Hematopoietic multipotent progenitor cell treated with erythropoietin and hydrocortisone succinate and interleukin-3 and kit ligand, for 4 days (in vitro differentiated cells): ENCODE measurements around the gene CENPC.

Experiments
- DNase-seq: peaks from one replicate; pipeline ENCODE4 v3.0.0-alpha.2; 2015

Gene CENPC, protein sequence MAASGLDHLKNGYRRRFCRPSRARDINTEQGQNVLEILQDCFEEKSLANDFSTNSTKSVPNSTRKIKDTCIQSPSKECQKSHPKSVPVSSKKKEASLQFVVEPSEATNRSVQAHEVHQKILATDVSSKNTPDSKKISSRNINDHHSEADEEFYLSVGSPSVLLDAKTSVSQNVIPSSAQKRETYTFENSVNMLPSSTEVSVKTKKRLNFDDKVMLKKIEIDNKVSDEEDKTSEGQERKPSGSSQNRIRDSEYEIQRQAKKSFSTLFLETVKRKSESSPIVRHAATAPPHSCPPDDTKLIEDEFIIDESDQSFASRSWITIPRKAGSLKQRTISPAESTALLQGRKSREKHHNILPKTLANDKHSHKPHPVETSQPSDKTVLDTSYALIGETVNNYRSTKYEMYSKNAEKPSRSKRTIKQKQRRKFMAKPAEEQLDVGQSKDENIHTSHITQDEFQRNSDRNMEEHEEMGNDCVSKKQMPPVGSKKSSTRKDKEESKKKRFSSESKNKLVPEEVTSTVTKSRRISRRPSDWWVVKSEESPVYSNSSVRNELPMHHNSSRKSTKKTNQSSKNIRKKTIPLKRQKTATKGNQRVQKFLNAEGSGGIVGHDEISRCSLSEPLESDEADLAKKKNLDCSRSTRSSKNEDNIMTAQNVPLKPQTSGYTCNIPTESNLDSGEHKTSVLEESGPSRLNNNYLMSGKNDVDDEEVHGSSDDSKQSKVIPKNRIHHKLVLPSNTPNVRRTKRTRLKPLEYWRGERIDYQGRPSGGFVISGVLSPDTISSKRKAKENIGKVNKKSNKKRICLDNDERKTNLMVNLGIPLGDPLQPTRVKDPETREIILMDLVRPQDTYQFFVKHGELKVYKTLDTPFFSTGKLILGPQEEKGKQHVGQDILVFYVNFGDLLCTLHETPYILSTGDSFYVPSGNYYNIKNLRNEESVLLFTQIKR

DNA sequence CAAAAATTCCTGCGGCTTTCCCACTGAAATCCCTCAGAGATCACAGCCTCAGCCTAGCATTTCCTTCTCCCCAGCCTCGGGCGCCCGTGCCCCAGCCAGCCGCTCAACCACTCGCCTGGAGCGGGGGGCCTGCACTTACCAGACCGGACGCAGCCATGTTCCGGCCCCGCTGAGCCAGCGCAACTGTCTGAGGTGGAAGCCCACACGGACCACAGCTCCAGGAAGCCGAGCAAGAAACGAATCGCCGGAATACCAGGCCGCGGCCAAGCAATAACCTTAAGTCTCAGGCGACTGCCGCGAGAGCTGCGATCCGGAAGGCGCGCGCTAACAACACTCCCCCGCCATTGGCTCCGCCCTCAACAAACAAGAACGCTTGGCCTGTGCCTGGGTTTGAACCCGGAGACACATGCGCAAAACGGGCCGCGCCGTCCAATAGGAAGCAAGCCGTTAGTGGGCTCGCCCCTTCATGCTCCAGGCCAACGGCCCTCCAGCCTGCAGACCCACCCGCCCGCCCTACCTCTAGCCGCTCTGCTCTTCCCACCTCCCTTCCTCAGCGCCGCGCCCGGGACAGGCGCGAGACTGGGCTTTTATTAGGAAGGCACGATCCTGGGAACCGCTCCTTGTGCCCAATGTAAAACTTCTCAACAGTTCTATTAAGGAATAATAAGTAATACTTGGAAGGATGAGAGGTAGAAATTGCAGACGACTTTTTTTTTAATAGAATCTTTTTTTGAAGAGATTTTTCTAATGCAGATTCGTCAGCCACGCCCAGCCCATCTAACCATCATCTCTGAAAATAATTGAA lies at the start of gene CENPC:
CENPC (minus strand) TSS at position 305 of the 805 bp plus-strand sequence; CDS start at position 157, 148 bp downstream.
- peak; percentile 99 for DNase-seq

DNA sequence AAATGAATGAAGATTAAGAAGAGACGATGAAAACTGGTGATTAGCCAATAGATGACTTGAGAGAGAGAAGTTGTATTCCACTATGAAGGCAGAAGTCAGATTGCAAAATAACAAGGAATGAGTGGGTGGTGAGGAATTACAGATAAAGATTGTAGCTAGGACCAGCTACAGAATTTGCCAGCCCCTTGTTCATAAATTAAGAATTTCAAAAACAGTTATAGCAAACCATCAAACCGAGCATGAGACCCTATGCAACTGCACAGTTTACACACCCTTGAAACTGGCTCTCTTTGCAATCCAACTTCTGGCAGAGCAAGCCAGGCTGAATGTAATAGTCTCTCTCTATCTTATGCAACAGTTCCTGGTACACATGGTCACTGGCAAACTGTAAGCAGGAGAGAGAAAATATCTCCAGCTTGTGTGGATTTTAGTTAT lies 48.5 kb upstream of the CENPC start:
- DNase-seq = peak; percentile 33

DNA sequence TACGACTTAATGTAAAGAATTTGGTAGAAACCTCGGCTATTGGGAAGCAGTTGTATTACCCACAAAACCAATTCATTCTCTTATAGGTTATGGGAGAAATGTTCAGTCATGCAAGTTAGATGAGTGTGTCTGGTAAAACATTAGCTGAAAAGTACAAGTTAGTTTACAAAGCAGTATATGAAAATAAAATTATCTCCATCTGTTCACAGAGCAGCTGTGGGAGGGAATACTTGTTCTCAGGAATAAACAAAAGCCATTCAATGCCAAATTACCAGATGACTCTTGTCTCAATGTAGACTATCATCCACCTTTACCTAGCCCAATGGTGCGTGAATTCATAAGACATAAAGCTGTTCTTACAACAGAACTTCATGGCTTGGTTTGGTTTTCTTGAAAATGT lies 41.9 kb upstream of the CENPC start:
- DNase-seq = no peak

DNA sequence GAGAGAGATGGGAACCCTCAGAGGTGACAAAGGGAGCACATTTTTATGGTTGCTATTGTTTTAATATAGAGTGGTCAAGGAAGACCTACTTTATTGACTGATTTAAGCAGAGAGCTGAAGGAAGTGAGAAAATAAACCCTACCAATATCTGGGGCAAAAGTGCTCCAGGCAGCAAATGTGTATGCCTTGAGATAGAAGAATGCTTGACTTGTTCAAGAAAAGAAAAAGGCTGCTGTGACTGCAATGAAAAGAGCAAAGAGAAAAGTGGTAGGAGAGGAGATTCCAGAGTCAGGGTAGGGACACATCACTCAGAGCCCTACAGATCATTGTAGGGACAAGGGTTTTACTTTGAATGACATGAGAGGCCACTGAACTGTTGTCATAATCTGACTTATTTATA lies 39.2 kb upstream of the CENPC start:
- DNase-seq = no peak

DNA sequence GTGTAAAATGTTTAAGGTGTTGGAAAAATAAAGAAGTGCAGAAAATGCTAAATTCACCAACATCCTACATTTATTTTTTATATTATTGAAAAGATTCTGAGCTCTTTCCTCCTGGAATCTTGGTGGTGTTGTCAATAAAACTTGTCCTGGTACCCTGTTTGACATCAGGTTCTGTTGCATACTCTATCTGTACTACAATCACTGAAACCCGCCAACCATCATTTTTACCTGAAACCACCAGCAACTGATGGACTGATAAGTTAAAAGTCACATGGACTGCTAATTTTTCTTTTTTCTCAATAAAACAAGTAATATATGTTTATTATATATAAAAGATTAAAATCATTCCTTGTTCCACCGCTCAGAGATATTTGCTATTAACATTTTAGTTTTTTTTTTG lies 36.6 kb upstream of the CENPC start:
- DNase-seq = no peak

DNA sequence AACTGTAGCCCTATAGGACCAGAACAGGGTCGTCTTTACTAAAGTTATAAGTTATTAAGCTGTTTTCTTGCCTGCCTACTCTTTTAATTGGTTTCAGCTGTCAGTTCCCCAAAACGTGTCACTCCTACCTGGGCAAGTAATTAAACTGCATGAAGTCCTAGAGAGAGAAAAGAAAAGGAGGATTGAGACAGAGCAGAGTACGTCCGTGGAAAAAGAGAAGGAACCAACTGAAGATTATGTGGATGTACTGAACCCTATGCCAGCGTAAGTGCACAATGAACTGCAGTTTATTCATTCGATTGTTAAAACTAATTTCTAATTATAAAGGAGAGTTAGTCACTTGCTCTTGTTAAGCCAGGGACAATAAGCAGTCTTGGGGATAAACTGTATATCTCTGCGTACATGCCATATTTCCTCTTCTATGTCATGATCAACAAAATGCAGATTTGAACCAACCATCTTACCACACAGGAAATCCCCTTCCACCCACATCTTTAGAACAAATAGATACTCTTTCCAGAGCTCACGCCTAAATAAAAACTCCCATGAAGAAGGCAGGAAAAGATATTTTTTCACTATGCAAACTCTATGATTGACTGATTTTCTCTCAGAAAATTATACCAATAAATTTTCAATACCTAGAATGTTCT lies 36.0 kb upstream of the CENPC start:
- peak; percentile 72 for DNase-seq

DNA sequence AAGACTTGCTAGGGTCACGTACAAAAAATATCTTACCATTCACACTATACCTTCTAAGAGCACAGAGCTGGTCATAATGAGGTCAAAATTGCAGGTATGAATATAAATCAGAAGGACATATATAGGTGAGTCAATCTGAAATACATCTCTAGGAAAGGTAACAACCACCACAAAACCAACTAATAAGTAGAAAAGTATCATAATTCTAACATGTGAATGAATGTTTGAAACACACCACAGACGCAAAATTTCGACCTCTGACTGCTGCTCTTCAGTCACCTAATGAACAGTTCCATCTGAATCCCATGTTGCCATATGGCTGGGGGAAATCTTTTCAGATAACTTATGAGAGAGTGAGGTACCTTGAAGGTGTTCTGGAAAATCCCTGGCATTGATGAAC lies 35.3 kb upstream of the CENPC start:
- DNase-seq = no peak

DNA sequence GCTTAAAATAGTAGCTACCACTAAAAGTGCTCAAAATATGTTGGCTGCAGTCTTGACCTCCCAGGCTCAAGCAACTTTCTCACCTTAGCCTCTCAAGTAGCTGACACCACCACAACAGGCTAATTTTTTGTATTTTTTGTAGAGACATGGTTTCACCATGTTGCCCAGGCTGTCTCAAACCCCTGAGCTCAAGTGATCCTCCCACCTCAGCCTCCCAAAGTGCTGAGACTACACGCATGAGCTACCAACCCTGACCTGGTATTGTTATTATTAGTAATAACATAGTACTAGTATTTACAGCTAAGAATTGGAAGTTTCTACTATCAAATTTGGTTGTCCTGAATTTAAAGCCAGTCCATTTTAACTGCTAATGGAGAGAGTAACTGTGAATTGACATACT lies 31.2 kb upstream of the CENPC start:
- DNase-seq = no peak

DNA sequence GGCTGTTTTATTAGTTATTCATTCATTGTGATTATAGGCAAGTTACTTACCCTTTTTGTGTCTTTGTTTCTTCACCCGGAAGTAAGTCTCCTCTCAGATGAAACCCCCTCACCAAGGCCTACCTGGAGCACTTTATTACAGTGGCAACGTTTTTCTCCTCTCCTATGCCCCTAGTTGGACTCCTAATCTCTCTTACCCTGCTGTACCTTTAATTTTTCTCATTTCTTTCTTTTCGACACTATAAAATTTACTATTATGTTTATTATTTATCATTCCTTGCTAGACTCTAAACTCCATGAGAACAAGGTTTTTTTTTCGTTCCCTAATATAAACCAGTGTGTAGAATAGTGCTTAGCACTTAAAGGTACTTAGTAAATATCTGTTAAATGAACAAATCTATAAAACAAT lies 30.8 kb upstream of the CENPC start:
- DNase-seq = no peak

DNA sequence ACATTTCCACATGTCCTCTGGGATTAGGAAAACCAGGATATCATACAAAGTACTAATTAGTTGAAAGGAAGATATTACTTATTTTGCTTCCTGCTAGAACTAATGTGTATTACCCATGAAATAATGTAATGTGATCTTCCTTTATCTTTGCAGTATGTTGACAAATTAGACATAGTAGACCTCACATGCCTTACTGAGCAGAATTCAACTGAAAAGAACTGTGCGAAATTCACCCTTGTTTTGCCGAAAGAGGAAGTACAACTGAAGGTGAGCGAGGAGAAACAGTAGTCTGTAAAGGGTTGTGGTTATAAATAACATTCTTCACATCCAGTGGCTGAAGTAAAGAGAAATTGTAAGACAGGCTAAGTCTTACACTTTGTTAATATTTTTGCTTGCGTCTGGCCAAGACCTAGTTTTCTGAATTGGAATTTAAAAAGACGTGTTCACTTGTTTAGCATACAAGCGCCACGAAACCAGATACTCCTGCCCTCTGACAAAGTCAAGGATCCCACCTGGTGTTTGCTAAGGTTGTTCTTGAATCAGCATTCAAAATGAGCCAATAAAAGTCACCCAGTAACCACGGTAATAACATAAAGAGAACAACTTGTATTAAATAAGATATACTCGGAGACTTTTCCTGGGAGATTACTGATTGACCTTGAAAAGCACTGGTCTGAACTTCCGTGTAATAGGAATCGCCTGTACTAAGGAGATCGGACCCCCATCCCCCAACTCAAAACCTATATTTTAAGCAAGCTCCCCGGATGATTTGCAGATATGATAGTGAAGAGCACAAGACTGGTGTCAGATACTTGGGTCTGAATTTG lies 30.1 kb upstream of the CENPC start:
- peak; percentile 88 for DNase-seq

DNA sequence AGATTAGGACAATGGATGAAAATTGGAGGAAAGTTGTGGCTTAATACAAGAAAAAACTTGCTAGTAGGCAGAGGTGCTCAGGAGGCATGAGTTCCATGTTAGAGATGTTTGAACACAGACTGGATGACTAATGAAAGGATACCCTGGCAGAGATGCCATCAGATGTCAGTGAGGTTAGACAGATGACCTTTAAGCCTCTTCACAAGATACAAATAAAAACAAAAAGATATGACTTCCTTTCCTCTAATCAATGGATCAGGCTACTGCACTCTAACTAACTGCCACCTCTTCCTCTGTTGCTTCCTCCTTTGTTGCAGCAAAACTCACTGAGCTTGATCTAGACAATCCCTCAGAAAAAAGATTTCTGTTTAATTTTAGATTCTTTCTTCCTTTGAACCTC lies 27.9 kb upstream of the CENPC start:
- DNase-seq = peak; percentile 67

DNA sequence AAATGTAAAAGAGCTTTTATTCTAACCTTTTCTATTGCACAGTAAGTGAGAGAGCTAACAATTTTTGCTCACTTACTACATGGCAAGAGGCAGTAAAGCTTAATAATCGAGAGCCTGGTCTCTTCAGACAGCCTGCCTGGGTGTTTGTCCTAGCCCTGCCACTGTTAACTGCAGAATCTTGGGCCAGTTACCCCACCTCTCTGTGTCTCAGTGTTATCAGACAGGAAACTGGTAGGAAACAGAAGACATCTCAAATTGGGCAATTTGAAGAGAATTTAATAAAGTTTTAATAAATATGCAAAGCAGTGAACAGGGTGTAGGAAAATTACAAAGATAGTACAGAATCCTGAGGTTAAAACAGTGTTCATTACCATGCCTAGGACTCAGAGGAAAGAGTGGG lies 26.7 kb upstream of the CENPC start:
- DNase-seq = peak; percentile 91

DNA sequence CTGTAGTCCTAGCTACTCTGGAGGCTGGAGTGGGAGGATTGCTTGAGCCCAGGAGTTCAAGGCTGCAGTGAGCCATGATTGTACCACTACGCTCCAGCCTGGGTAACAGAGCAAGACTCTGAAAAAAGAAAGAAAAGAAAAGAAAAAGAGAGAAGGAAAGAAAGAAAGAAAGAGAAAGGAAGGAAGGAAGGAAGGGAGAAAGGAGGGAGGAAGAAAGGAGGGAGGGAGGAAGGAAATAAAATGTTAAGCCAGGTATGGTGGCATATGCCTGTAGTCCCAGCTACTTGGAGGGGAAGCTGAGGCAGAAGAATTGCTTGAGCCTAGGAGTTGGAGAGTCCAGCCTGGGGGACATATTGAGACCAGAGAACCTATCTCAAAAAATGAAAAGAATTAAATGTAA lies 25.2 kb upstream of the CENPC start:
- no peak for DNase-seq

DNA sequence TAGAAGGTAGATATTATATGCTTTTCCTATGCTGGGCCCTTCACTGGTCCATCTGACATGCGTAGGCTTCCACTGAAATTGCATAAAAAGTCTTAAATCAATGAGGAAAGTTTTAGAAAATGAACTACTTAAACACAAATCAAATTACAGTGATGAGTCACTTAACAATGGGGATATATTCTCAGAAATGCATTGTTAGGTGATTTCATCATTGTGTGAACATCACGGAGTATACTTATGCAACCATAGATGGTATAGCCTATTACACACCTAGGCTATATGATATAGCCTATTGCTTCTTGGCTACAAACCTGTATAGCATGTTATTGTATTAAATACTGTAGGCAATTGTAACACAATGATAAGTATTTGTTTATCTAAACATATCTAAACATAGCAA lies 23.5 kb upstream of the CENPC start:
- no peak for DNase-seq

DNA sequence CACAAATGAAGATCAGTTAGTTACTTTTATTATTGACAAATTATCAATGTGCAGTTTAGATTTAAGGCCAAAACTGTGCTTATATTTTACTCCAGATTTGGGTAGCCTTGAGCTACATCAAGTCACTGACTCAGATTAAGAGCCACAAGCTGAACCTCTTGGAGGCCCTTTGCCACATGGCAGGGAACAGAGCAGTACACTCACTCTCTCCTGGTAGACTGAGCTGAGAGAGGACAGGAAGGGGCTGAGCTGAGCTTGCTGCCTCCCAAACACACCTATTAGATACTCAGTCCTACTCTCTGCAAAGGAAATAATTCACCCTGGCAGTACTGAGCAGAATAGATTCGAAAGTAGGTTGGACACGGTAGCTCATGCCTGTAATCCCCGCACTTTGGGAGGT lies 21.0 kb upstream of the CENPC start:
- no peak for DNase-seq

DNA sequence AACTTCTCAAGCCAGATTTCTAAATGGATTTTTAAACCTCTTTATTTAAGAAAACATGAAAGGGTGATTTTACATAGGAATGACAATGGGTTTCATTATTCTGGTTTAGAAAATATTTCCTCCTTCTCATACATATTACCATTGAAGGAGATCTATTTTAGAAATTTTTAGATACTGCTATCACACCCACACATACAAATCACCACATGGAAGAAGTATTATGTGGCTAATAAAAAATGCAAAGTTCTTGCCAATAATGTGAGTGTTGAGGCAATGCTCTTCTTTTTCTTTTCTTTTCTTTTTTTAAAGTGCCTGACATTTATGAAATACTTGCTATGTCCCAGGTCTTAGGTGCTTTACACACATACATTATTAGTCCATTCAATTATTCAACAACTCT lies 20.0 kb upstream of the CENPC start:
- no peak for DNase-seq

DNA sequence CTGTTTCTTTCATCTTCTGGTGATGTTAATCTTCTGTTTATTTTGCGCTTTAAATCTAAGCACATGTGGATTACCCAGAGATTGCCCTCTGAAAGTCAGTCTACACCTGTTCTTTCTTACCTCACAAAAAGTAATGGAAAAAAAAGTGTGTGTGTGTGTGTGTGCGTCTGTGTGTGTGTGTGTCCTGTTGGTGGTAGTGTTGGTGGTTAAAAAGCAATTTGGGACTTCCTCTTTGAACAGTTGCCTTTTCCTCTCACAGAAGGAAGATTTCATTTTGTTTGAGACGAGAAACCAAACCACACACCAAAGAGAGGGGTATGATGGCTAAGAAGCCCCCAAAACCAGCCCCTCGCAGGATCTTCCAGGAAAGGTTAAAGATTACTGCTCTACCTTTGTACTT lies 13.2 kb upstream of the CENPC start, which contains the start of gene STAP1:
STAP1 (plus strand) TSS at position 235 of the 400 bp plus-strand sequence; CDS start at position 318, 83 bp downstream.
- peak; percentile 88 for DNase-seq

DNA sequence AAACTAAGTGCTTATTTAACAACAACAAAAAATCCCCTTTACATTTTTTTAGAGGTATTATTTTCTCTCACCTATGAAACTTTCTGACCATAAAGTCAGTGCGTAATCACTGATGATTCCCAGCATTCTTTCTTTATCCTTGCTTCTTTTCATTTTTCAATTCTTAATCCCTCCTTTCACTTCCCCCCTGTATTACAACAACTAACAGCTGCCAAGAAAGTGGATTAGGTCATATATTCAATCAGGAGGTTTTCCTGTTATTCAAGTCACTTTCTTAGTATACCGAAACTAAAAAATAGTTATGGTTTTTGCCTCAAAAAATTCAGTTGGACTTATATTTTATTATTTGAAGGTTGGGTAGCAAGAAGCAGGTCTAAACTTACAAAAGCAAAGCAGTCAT lies 11.1 kb upstream of the CENPC start:
- no peak for DNase-seq

DNA sequence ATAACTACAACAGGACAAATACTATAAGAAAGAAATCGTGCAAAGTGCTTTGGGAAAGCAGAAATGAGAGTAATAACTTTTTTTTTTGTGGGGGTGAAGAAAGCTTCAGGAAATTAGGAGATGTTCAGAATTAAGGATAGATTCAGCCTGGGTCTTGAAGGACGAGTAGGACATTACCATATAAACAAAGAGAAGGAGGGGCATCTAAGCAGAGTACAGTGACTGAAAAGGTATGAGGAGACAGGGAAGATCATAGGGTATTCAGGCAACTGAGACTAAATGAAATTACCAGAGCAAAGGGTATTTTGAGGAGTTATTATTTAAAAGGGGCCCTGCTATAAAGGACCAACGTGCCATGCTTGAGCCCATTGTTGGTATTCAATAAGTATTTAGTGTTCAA lies 10.1 kb upstream of the CENPC start:
- no peak for DNase-seq

DNA sequence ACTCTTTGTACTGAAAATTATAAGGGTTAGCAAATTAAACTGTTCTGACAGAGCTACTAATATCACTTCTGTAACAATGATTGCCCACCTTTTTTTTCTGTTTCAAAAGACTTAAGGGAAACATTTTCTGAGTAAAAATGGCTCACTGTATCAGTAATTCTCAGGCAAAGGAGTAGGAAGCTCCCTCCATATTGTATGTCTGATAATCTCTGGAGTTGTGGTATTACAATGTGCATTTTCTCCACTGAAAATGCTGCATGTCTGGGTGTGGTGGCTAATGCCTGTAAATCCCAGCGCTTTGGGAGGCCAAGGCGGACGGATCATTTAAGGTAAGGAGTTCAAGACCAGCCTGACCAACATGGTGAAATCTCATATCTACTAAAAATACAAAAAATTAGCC lies 8.8 kb upstream of the CENPC start:
- peak; percentile 62 for DNase-seq

DNA sequence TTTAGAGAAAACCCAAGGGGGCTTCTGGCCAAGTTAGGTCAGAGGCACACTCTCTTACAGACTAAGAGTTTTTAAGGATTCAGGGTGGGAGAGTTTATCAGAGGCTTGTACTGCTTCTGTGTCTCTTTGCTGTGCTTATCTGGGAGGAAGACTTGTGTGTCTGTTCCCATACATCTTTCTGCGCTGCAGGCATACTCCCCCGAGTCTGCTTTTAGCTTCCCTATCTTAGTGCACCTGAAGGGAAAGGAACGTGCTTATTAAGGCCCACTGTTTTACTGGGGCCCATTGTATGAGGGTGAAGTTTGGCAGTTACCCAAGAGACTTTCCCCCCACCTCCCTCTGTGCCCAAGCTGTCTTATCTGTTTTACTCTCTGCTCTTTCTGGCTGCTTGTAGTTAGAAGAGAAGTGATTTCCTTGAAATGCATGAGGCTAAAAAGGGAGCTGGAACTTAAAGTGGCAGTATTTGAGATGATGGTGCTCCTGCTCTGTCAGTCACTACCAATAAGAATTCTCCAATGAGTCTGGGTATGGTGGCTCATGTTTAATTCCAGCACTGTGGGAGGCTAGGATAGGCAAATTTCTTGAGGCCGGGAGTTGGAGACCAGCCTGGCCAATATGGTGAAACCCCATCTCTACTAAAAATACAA lies 7.0 kb upstream of the CENPC start:
- DNase-seq = peak; percentile 87
